Heart right ventricle (tissue), 16 donors: Measurements from ENCODE around the gene TPI1. TPM values are rescaled to one million over a fixed set of nuclear protein-coding genes. Genes with fewer than 3 reads are reported as not detected.

Source experiments
- ATAC-seq, 8 donors: fragments of 200-7000 bp; cut with Tn5 transposase; one replicate each; pipeline ENCODE4 v1.9.1; 2020; ENCODE audit warnings: mild to moderate bottlenecking in 8 of 8, moderate library complexity in 8 of 8, moderate number of reproducible peaks in 1 of 8
- DNase-seq, 2 donors: peaks; one replicate each; pipeline ENCODE4 v3.0.0-alpha.2; 2020
- H3K27ac ChIP-seq, 10 donors: fragments of 200-600 bp; sonication (generic) in 2 of 10; one replicate each; pipeline versions ENCODE4 v1.5.0 to v1.8.0; 2020 to 2022; ENCODE audit warnings: mild to moderate bottlenecking in 3 of 10
- H3K27me3 ChIP-seq, 7 donors: fragments of 200-600 bp; one replicate each; pipeline ENCODE4 v1.8.0; 2021 to 2022; ENCODE audit warnings: mild to moderate bottlenecking in 2 of 7
- H3K36me3 ChIP-seq, 9 donors: fragments of 200-600 bp; sonication (generic) in 1 of 9; one replicate each; pipeline versions ENCODE4 v1.5.0 to v1.8.0; 2020 to 2022; ENCODE audit warnings: mild to moderate bottlenecking in 2 of 9
- H3K4me1 ChIP-seq, 9 donors: fragments of 200-600 bp; sonication (generic) in 1 of 9; one replicate each; pipeline versions ENCODE4 v1.5.0 to v1.8.0; 2020 to 2022; ENCODE audit warnings: mild to moderate bottlenecking in 4 of 9
- H3K4me3 ChIP-seq, 10 donors: fragments of 200-600 bp; sonication (generic) in 2 of 10; one replicate each; pipeline versions ENCODE4 v1.5.0 to v1.8.0; 2020 to 2022; ENCODE audit warnings: mild to moderate bottlenecking in 7 of 10, moderate library complexity in 2 of 10
- H3K9me3 ChIP-seq, 11 donors: fragments of 200-600 bp in 10 of 11; sonication (generic) in 2 of 11; one replicate each; pipeline versions ENCODE4 v1.5.0 to v1.8.0; 2013 to 2022; ENCODE audit warnings: mild to moderate bottlenecking in 2 of 11, control low read depth in 1 of 11, moderate library complexity in 1 of 11
- WGBS, 2 donors: extraction: QIAGEN DNeasy Blood & Tissue Kit; methylation state at CpG; one replicate each; pipeline ENCODE4 v1.1.7; 2013; ENCODE audit warnings: inconsistent platforms in 1 of 2; 5-methylcytosine and 5-hydroxymethylcytosine counted together
- intact Hi-C, 10 donors: fragments of 100-400 bp; cut with DNase I; formaldehyde crosslinking; loops; one replicate each; pipeline versions ENCODE4 v1.11.1 to v1.14.2; 2022
- polyA plus RNA-seq, 2 donors: library from polyadenylated mRNA; stranded (reverse); fragments of 200-250 nt; gene quantifications; one replicate each; pipeline ENCODE4 v1.2.3, GENCODE V29; 2013
- total RNA-seq, 10 donors: library from RNA; stranded (reverse); fragmentation: NEBNext Ultra II Directional in 3 of 10; extraction: Animal tissue kit (Norgen Biotek cat#: 25700) in 3 of 10; gene quantifications; one replicate each; pipeline versions ENCODE4 v1.2.1 to v1.2.4, GENCODE V29; 2021 to 2023
- TF ChIP-seq, protein P1 (sequence below), 9 donors: fragments of 200-600 bp; sonication (generic) in 2 of 9; IDR thresholded peaks; one replicate each; pipeline versions ENCODE4 v1.5.0 to v1.8.0; 2021 to 2022; ENCODE audit warnings: antibody characterized with exemption in 9 of 9, mild to moderate bottlenecking in 5 of 9, moderate library complexity in 1 of 9
- donor health status: Arrhythmogenic right ventricular cardiomyopathy.
- donor health status: ischemic (EF 13 %, LVEDD 7.1; RV severe dilation, severe dysfunction).
- donor health status: healthy with polysubstance abuse.
- donor health status: DM: no; HTN: yes; CAD: no.
- donor health status: DM: no; HTN: no; CAD: no.
- donor health status: ischemic (EF 25% LVEDD 6.9; RV normal size, moderate dysfunction).
- donor health status: ischemic (EF 25% LVEDD 5.7; RV mildly dilated, moderate dysfunction).
- donor health status: healthy.
- donor health status: DM: yes; HTN: yes; CAD: no.
- donor health status: Ischemic cardiomyopathy.
- donor health status: ischemic (EF 35%, LVEDD 5.7; RV mildly dilated, moderate dysfunction).
- donor health status: nonischemic (EF 11% LVEDD 7.7; RV severe dilation, severe dysfunction).
- donor health status: DM: yes; HTN: yes; CAD: no.
- donor health status: PGD.
- donor health status: ischemic (EF 29% LVEDD 5.4; RV normal size, mild dysfunction).
- donor health status: nonischemic (EF 23%, LVEDD 6.1; RV moderate dilation, normal function).

TPI1 gene
- total and polyA plus RNA-seq, 12 donors = 367 to 1,432 (median 839) TPM

DNA sequence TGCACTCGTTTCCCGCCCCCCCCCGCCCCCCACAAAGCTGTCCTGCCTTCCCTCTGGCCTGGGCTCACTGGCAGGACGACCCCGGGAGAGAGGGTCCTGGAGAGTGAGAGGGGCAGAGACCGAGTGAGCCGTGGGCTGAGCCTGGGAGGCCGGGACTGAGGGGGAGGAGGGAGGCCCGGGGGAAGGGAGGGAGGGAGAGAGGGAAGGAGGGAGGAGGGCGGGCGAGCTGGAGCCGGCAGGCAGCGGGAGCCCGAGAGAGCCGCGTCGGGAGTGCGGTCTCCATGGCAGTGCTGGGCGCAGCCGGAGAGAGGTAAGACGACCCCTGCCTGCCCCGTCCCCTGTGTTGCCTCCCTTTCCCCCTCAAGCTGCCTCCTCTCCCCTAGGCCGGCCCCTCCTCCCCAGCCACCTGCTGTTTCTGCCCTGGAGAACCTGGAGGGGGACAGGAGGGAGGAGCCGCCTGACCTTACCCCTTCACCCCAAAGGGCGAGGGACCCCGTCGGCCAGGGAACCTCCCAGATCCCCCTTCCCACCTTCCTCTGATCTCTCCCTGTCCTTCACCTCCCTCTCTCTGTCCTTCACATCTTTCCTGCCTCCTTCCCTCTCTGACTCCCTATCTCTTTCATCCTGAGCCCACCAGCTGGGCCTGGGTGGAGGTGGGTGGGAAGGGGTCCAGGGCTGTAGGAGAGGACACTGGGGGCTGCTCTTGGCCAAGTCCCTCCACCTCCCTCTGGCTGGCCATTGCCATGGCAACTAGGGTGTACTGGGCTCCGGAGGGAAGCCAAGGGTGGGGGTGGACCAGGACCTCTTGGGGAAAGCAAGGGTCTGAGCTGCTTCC is 45.5 kb upstream of the TPI1 start, which contains the start of gene GPR162:
TSS of gene GPR162 (plus strand) at position 231 of the 835 bp plus-strand sequence. CDS start 2,078 bp downstream, outside the sequence.
- no peaks in the 10 kb centered on the region for H3K9me3 ChIP-seq
- TF ChIP-seq, protein P1, sequence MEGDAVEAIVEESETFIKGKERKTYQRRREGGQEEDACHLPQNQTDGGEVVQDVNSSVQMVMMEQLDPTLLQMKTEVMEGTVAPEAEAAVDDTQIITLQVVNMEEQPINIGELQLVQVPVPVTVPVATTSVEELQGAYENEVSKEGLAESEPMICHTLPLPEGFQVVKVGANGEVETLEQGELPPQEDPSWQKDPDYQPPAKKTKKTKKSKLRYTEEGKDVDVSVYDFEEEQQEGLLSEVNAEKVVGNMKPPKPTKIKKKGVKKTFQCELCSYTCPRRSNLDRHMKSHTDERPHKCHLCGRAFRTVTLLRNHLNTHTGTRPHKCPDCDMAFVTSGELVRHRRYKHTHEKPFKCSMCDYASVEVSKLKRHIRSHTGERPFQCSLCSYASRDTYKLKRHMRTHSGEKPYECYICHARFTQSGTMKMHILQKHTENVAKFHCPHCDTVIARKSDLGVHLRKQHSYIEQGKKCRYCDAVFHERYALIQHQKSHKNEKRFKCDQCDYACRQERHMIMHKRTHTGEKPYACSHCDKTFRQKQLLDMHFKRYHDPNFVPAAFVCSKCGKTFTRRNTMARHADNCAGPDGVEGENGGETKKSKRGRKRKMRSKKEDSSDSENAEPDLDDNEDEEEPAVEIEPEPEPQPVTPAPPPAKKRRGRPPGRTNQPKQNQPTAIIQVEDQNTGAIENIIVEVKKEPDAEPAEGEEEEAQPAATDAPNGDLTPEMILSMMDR (IDR thresholded peaks at IDR 0.05) = no peak
- peaks cover 4 to 54% (median 26%) of the 10 kb centered on the region in 9 donors for H3K4me1 ChIP-seq
- peak within 1 kb of the TSS; percentile 35 to 64 (median 58) for H3K4me3 ChIP-seq
- peak within 1 kb of the TSS in 8 of 10 donors; percentile 45 to 82 (median 73) for H3K27ac ChIP-seq
- WGBS, 2 donors = 0 to 2% methylated on average over 21 to 28 of the region's 28 CpGs
- intact Hi-C loops = loop anchor here in 6 of 10 donors (5.0 to 10.0 kb wide), 6 partner anchors 35 to 207 kb away; partner anchors contain the start of genes CD4 (in 2 of the 6) and MLF2 (in 2 of the 6)
- DNase-seq = peak; percentile 63 to 72
- ATAC-seq = peak; percentile 42 to 61 (median 59)
- H3K27me3 ChIP-seq = peaks cover 0 to 26% (median 0%) of the 10 kb centered on the region in 7 donors
- peaks cover 0 to 14% (median 0%) of the 10 kb centered on the region in 9 donors for H3K36me3 ChIP-seq

DNA sequence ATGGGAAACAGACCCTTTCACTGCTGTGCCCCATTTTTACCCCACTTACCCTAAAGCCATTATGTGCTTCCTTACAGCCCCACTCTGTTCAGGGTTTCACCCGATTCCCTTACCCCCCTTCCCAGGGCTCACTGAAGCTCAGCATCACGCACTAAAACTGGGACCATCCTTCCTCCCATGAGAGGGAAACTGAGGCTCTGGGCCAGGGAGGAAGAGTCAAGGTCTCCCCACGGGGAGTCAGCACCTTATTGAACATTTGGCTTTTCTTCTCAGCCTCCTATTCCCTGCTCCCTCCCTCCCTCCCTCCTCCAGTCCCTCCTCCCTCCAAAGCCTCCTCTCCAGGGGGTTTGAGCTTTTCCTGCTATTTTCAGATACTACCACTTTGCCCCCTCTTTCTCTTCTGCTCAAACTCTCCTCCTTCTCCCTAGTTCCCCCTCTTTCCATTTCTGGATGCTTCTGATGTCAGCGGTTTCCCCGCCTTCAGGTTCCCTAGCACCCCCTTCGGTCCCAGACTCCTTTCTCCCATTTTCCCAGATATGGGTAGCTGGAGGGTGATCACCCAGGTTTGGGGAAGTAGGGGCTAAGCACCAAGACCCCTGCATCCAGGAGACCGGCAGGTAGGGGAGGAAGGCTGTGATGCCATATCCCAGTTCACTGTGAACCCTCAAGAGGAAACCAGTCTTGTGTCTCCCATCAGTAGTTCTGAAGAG is 44.8 kb upstream of the TPI1 start:
- Histone ChIP-seq H3K9me3 (no peaks in the 10 kb centered on the region), H3K4me1 (peaks cover 11 to 61% (median 33%) of the 10 kb centered on the region in 9 donors), H3K27ac (peak overlapping the region in 1 of 10 donors; percentile 82), H3K36me3 (peaks cover 0 to 9% (median 0%) of the 10 kb centered on the region in 9 donors), H3K27me3 (peaks cover 0 to 32% (median 0%) of the 10 kb centered on the region in 7 donors), H3K4me3 (peak overlapping the region in 9 of 10 donors; percentile 35 to 64 (median 59))
- TF ChIP-seq, protein P1 (IDR thresholded peaks at IDR 0.05) = no peak
- 63 to 67% methylated on average over 7 of the region's 7 CpGs for WGBS, 2 donors
- DNase-seq (no peak), ATAC-seq (no peak)
- intact Hi-C loops = loop anchor here in 6 of 10 donors (5.0 to 10.0 kb wide), 6 partner anchors 35 to 208 kb away; partner anchors contain the start of genes CD4 (in 2 of the 6) and MLF2 (in 2 of the 6)

DNA sequence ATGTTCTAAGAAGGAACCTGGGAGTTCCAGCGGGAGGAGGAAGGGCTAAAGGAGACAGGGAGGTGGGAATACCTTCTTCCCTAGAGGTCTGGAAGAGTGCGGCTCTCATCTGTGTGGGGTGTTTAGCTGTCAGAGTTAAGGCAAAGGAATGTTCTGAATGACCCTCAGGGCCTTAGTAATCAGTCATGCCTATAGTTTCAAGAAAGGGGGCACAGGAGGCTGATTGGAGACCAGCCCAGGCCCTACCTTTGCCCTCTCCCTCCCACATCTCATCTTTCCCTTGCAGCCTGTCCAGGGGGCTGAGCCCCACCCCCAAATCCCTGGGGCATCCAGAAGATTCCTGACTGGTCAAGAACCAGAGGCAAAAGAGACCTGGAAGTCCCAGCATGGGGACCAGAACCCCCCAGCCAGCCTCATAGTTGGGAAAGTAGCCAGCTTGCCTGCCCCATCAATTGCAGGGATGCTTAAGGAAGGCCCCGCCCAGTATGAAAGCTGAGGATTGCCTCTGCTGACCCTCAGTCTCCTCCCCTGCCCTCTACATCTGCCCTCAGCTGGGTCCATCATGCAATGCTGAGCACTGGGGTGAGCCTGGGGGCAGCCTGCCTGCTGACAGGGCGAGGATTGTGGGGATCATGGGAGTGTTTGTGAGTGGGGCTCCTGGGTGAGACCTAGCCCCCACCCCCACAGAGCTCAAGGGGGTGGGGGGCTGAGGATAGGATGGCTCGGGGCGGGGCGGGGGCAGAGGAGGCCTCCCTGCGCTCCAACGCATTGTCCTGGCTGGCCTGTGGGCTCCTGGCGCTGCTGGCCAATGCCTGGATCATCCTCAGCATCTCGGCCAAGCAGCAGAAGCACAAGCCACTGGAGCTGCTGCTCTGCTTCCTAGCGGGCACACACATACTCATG is 43.9 kb upstream of the TPI1 start:
- TF ChIP-seq, protein P1 (IDR thresholded peaks at IDR 0.05) = no peak
- H3K27ac ChIP-seq = no peak overlapping the region
- H3K36me3 ChIP-seq = peaks cover 0 to 2% (median 0%) of the 10 kb centered on the region in 9 donors
- peaks cover 0 to 38% (median 0%) of the 10 kb centered on the region in 7 donors for H3K27me3 ChIP-seq
- H3K4me1 ChIP-seq = peaks cover 11 to 65% (median 36%) of the 10 kb centered on the region in 9 donors
- intact Hi-C loops = loop anchor here in 7 of 10 donors (2.0 to 10.0 kb wide), 8 partner anchors 36 to 209 kb away; partner anchors contain the start of genes MLF2 (in 3 of the 7) and CD4 (in 2 of the 7)
- no peak overlapping the region for H3K4me3 ChIP-seq
- ATAC-seq (no peak), DNase-seq (no peak)
- 69 to 81% methylated on average over 7 to 12 of the region's 12 CpGs for WGBS, 2 donors
- no peaks in the 10 kb centered on the region for H3K9me3 ChIP-seq
